ENCODE results near the gene CARD16. TPM values are rescaled to one million over a fixed set of nuclear protein-coding genes. Genes with fewer than 3 reads are reported as not detected.
A peak's percentile ranks its signal among the peaks of the same experiment; 100 is the strongest.

Gene CARD16
- total and polyA plus RNA-seq, 7 donors = 1.1 to 119 (median 11.6) TPM

GRCh38 chr11:105005451-105005845, 39.7 kb downstream of the CARD16 start:
- intact Hi-C loops (cut with DNase I) = no loop called here
- H3K36me3 ChIP-seq = no peaks in the 10 kb centered on the region
- TF ChIP-seq POLR2A (IDR thresholded peaks at IDR 0.05) = no peak
- H3K27me3 ChIP-seq = no peaks in the 10 kb centered on the region
- no peaks in the 10 kb centered on the region for H3K9me3 ChIP-seq
- DNase-seq = no peak
- WGBS, 2 donors = 90% methylated on average over 3 of the region's 3 CpGs
- no peak overlapping the region for H3K4me3 ChIP-seq
- H3K27ac ChIP-seq = no peak overlapping the region
- no peaks in the 10 kb centered on the region for H3K4me1 ChIP-seq

GRCh38 chr11:105004021-105004420, 41.1 kb downstream of the CARD16 start:
- Histone ChIP-seq H3K27ac (no peak overlapping the region), H3K36me3 (no peaks in the 10 kb centered on the region), H3K4me3 (no peak overlapping the region), H3K27me3 (no peaks in the 10 kb centered on the region), H3K9me3 (no peaks in the 10 kb centered on the region), H3K4me1 (no peaks in the 10 kb centered on the region)
- intact Hi-C loops (cut with DNase I) = no loop called here
- TF ChIP-seq EP300 (IDR thresholded peaks at IDR 0.05) = no peak
- TF ChIP-seq POLR2A (IDR thresholded peaks at IDR 0.05) = no peak
- TF ChIP-seq CTCF (IDR thresholded peaks at IDR 0.05) = no peak
- TF ChIP-seq POLR2AphosphoS5 (IDR thresholded peaks at IDR 0.05) = peak in 2 of 4 donors; percentile 16 to 24
- WGBS, 2 donors = 88 to 89% methylated on average over 3 of the region's 3 CpGs
- DNase-seq = no peak

DNA sequence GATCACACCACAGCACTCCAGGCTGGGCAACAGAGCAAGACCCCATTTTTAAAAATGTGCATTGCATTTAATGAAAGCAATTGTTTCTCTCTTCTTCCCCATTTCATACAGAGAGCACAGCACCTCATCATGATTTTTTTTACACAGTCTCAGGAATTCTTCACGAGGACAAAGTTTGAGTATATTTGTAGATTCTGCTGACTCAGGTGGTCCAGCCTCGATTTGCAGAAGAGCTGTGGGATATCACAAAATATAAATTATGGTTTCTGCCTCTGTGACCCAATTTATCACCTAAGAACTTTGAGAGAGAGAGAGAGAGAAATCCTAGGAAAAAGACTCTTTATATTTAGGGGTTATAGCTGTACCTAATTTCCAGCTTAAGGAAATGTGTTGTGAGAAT, 42.0 kb downstream of the CARD16 start:
- H3K4me1 ChIP-seq = no peaks in the 10 kb centered on the region
- WGBS, 2 donors = 86% methylated on average over 2 of the region's 2 CpGs
- no peak overlapping the region for H3K4me3 ChIP-seq
- TF ChIP-seq EP300 (IDR thresholded peaks at IDR 0.05) (no peak), CTCF (IDR thresholded peaks at IDR 0.05) (no peak), POLR2A (IDR thresholded peaks at IDR 0.05) (no peak), POLR2AphosphoS5 (IDR thresholded peaks at IDR 0.05) (no peak)
- DNase-seq = no peak
- no peaks in the 10 kb centered on the region for H3K9me3 ChIP-seq
- intact Hi-C loops (cut with DNase I) = no loop called here
- no peaks in the 10 kb centered on the region for H3K36me3 ChIP-seq
- no peaks in the 10 kb centered on the region for H3K27me3 ChIP-seq
- H3K27ac ChIP-seq = no peak overlapping the region

DNA sequence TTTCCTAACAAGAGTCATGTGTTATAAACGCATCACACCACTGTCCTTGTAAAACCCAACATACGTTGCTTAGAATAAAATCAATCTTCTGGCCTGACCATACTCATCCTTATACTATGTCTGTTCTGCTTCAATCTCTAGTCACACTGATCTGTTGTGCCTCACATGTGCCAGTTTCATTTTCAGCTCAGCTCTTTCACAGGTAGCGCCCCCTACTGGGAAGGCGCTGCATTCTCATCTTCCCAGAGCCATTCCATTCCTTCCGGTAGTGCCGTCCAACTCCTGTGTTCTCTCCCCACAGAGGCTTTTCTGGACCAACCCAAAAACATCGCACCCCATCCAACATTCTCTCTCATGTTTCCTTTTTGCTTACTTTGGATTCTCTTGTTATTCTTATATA, 44.3 kb downstream of the CARD16 start:
- H3K27ac ChIP-seq = no peak overlapping the region
- intact Hi-C loops (cut with DNase I) = no loop called here
- peak in 2 of 4 experiments; percentile 13 to 29 for TF ChIP-seq CTCF (IDR thresholded peaks at IDR 0.05)
- no peak for TF ChIP-seq POLR2AphosphoS5 (IDR thresholded peaks at IDR 0.05)
- TF ChIP-seq EP300 (IDR thresholded peaks at IDR 0.05) = no peak
- H3K36me3 ChIP-seq = no peaks in the 10 kb centered on the region
- no peaks in the 10 kb centered on the region for H3K27me3 ChIP-seq
- no peak overlapping the region for H3K4me3 ChIP-seq
- 85 to 97% methylated on average over 7 of the region's 7 CpGs for WGBS, 2 donors
- H3K9me3 ChIP-seq = no peaks in the 10 kb centered on the region
- no peak for DNase-seq
- no peaks in the 10 kb centered on the region for H3K4me1 ChIP-seq

DNA sequence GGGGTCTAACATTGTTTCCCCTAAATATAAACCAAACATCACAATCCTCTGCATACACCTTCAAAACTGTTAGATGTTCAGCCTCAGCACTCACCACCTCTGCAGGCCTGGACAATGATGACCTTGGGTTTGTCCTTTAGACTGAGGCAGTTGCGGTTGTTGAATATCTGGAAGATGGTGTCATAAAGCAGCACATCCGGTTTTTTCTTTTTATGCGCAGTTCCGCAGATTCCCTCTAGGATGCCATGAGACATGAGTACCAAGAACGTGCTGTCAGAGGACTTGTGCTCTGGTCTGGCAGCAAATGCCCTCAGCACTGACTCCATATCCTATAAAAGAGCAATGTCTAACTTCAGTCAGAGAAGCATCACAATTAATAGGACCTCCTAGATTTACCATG, 45.0 kb downstream of the CARD16 start:
- Histone ChIP-seq H3K27me3 (no peaks in the 10 kb centered on the region), H3K9me3 (no peaks in the 10 kb centered on the region), H3K27ac (no peak overlapping the region), H3K4me3 (no peak overlapping the region), H3K36me3 (no peaks in the 10 kb centered on the region), H3K4me1 (no peaks in the 10 kb centered on the region)
- 92 to 96% methylated on average over 5 of the region's 5 CpGs for WGBS, 2 donors
- no peak for DNase-seq
- no peak for TF ChIP-seq CTCF (IDR thresholded peaks at IDR 0.05)
- TF ChIP-seq EP300 (IDR thresholded peaks at IDR 0.05) = no peak
- TF ChIP-seq POLR2A (IDR thresholded peaks at IDR 0.05) = no peak
- no peak for TF ChIP-seq POLR2AphosphoS5 (IDR thresholded peaks at IDR 0.05)
- intact Hi-C loops (cut with DNase I) = no loop called here

Measured in sigmoid colon (tissue), 7 donors.